Astrocyte (in vitro differentiated cells and primary cell): Measurements from ENCODE around the gene KIAA1328.

Experiments used
- CTCF ChIP-seq: IDR thresholded peaks from 2 replicates; pipeline ENCODE4 v1.5.1; 2011; ENCODE audit warnings: low read depth, mild to moderate bottlenecking, inconsistent platforms, low read length, moderate library complexity; ENCODE audit not compliant: insufficient read depth
- EZH2 ChIP-seq: IDR thresholded peaks from 2 replicates; pipeline ENCODE4 v1.6.1; 2012; ENCODE audit warnings: mild to moderate bottlenecking, low read length, inconsistent platforms; ENCODE audit not compliant: insufficient read depth

- no peak for TF ChIP-seq CTCF
- no peak for TF ChIP-seq EZH2
Observed at GRCh38 chr18:36862182-36862581, 33.3 kb downstream of the KIAA1328 start.
